Upper lobe of left lung (tissue), 4 donors: Measurements from ENCODE around the gene GMDS.

ENCODE experiments used
- CTCF ChIP-seq, 6 experiments: fragments of 450-650 bp in 4 of 6; fragments of 200-600 bp in 2 of 6; sonication (generic) in 2 of 6; IDR thresholded peaks; one replicate each; pipeline ENCODE4 v1.5.1; 2016 to 2019; ENCODE audit warnings: antibody characterized with exemption in 6 of 6
- POLR2A ChIP-seq, 4 donors: fragments of 450-650 bp; IDR thresholded peaks; one replicate each; pipeline ENCODE4 v1.5.1; 2016 to 2017; ENCODE audit warnings: antibody characterized with exemption in 4 of 4, mild to moderate bottlenecking in 2 of 4

- no peak for TF ChIP-seq CTCF (IDR thresholded peaks at IDR 0.05)
- no peak for TF ChIP-seq POLR2A (IDR thresholded peaks at IDR 0.05)
Measured at GRCh38 chr6:2162079-2162445, 83.3 kb downstream of the GMDS start.
